Peyer's patch (tissue), 4 donors: Measurements from ENCODE around the gene INTS7. TPM values are rescaled to one million over a fixed set of nuclear protein-coding genes. Genes with fewer than 3 reads are reported as not detected.
"Not testable (repeated sequence)": the region's sequence is repeated elsewhere in the genome, so short reads cannot be mapped to it uniquely, and the experiment has no call there.

Experiments used
- DNase-seq, 3 donors: peaks; one replicate each; pipeline ENCODE4 v3.0.0-alpha.2; 2017 to 2019
- H3K27ac ChIP-seq, 4 donors: fragments of 200-600 bp; sonication (generic); one replicate each; pipeline ENCODE4 v1.5.1; 2016 to 2019
- H3K27me3 ChIP-seq, 2 donors: fragments of 200-600 bp; sonication (generic); one replicate each; pipeline ENCODE4 v1.5.1; 2019
- H3K36me3 ChIP-seq, 3 donors: fragments of 200-600 bp; sonication (generic); one replicate each; pipeline ENCODE4 v1.5.1; 2016 to 2019
- H3K4me1 ChIP-seq, 4 donors: fragments of 200-600 bp; sonication (generic); one replicate each; pipeline ENCODE4 v1.5.1; 2016 to 2019
- H3K4me3 ChIP-seq, 4 donors: fragments of 200-600 bp; sonication (generic); 1 replicate in 3 of 4; 2 replicates in 1 of 4; pipeline ENCODE4 v1.5.1; 2016 to 2019; ENCODE audit warnings: mild to moderate bottlenecking in 1 of 4
- H3K9me3 ChIP-seq, 4 donors: fragments of 200-600 bp; sonication (generic); one replicate each; pipeline ENCODE4 v1.5.1; 2016 to 2019; ENCODE audit warnings: mild to moderate bottlenecking in 1 of 4
- POLR2A ChIP-seq, 2 donors: fragments of 450-650 bp; IDR thresholded peaks; one replicate each; pipeline ENCODE4 v1.5.1; 2017; ENCODE audit warnings: antibody characterized with exemption in 2 of 2, mild to moderate bottlenecking in 2 of 2, moderate library complexity in 2 of 2
- total RNA-seq, 4 donors: library from RNA; depleted of rRNA; stranded (reverse); fragments of >200 nt; gene quantifications; one replicate each; pipeline ENCODE4 v1.1.0, GENCODE V29; 2016
- TF ChIP-seq, protein P1 (sequence below), 6 experiments: fragments of 450-650 bp in 4 of 6; fragments of 200-600 bp in 2 of 6; sonication (generic) in 1 of 6; IDR thresholded peaks; one replicate each; pipeline ENCODE4 v1.5.1; 2017 to 2019; ENCODE audit warnings: antibody characterized with exemption in 6 of 6, mild to moderate bottlenecking in 3 of 6, moderate library complexity in 1 of 6

Gene INTS7
- total RNA-seq, 4 donors from 2014 or later, result 7.7 to 21.5 (median 11.9) TPM

DNA sequence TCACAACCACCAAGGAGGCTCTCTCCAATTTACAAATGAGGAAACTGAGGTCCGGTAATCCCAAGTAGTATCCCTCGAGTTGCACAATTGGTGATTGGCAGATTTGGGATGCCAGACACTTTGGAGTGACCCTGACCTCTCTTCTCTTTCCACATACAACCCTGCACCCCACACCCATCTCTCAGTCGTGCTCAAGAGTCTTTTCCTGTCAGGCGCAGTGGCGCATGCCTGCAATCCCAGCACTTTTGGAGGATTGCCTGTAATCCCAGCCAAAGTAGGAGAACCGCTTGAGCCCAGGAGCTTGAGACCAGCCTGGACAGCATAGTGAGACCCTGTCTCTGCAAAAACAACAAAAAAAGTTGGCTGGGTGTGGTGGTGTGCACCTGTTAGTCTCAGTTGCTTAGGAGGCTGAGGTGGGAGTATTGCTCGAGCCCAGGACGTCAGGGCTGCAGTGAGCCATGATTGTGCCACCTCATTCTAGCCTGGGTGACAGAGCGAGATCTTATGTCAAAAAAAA is 113.7 kb downstream of the INTS7 start:
- DNase-seq, result no peak
- Histone ChIP-seq H3K4me3 (no peak overlapping the region), H3K9me3 (no peaks in the 10 kb centered on the region), H3K4me1 (peaks cover 0 to 14% (median 0%) of the 10 kb centered on the region in 4 donors), H3K27ac (no peak overlapping the region), H3K36me3 (no peaks in the 10 kb centered on the region), H3K27me3 (no peaks in the 10 kb centered on the region)
- TF ChIP-seq, protein P1, sequence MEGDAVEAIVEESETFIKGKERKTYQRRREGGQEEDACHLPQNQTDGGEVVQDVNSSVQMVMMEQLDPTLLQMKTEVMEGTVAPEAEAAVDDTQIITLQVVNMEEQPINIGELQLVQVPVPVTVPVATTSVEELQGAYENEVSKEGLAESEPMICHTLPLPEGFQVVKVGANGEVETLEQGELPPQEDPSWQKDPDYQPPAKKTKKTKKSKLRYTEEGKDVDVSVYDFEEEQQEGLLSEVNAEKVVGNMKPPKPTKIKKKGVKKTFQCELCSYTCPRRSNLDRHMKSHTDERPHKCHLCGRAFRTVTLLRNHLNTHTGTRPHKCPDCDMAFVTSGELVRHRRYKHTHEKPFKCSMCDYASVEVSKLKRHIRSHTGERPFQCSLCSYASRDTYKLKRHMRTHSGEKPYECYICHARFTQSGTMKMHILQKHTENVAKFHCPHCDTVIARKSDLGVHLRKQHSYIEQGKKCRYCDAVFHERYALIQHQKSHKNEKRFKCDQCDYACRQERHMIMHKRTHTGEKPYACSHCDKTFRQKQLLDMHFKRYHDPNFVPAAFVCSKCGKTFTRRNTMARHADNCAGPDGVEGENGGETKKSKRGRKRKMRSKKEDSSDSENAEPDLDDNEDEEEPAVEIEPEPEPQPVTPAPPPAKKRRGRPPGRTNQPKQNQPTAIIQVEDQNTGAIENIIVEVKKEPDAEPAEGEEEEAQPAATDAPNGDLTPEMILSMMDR (IDR thresholded peaks at IDR 0.05), result no peak
- TF ChIP-seq POLR2A (IDR thresholded peaks at IDR 0.05), result no peak

DNA sequence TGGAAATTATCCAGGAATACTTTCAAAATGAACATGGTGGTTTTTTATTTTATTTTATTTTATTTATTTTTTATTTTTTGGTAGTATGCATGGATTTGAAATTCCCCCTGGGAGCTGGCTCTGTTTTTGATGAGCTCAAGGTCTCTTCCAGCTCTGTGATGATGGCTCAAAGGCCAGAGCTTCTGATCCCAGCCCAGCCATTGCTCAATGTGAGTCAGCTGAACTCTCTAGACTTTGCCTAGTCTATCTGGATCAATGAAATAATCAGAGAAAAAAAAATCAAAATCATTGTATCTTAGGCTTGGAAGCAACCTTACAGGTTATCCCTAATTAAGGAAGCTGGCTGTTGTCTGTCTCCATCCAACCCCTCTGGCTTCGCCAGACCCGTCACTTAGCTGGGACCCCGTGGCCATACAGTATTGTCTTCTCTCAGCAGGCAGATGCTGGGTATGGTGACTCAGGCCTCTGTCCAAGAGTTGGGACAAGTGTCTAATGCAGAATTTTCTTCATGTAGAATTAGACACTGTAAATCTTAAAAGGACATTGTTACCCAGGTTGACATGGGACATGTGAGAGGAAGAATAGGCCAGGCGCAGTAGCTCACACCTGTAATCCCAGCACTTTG is 114.6 kb downstream of the INTS7 start:
- Histone ChIP-seq H3K4me1 (peaks cover 0 to 14% (median 0%) of the 10 kb centered on the region in 4 donors), H3K4me3 (no peak overlapping the region), H3K27me3 (no peaks in the 10 kb centered on the region), H3K36me3 (no peaks in the 10 kb centered on the region), H3K27ac (peak overlapping the region in 3 of 4 donors; percentile 44 to 82 (median 49)), H3K9me3 (no peaks in the 10 kb centered on the region)
- TF ChIP-seq, protein P1 (IDR thresholded peaks at IDR 0.05), result no peak
- TF ChIP-seq POLR2A (IDR thresholded peaks at IDR 0.05), result no peak
- peak in 1 of 3 donors; percentile 79 for DNase-seq

DNA sequence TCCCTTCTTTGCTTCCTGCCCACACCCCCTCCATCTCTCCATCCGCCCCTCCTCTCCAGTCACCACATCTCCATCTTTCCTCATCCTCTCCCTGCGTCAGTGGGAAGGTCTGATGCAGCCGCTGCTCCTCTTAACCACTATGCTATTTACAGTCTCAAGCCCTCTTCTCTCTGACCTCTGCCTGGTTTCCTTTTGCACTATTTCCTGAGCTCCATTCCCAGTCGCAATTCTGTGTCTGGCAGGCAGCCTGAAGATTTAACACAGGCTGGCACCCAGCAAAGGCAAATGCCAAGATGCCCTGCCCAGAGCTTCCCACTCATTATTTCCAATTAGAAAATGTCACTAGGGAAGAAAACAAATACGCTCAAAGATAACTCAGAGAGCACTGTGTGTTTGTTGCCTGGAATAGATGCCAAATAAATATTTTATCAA is 115.2 kb downstream of the INTS7 start:
- no peak for TF ChIP-seq POLR2A (IDR thresholded peaks at IDR 0.05)
- TF ChIP-seq, protein P1 (IDR thresholded peaks at IDR 0.05), result no peak
- no peak overlapping the region for H3K4me3 ChIP-seq
- no peaks in the 10 kb centered on the region for H3K36me3 ChIP-seq
- peaks cover 0 to 9% (median 0%) of the 10 kb centered on the region in 4 donors for H3K4me1 ChIP-seq
- DNase-seq, result no peak
- H3K27ac ChIP-seq, result peak overlapping the region in 3 of 4 donors; percentile 44 to 82 (median 49)
- H3K27me3 ChIP-seq, result no peaks in the 10 kb centered on the region
- H3K9me3 ChIP-seq, result no peaks in the 10 kb centered on the region

DNA sequence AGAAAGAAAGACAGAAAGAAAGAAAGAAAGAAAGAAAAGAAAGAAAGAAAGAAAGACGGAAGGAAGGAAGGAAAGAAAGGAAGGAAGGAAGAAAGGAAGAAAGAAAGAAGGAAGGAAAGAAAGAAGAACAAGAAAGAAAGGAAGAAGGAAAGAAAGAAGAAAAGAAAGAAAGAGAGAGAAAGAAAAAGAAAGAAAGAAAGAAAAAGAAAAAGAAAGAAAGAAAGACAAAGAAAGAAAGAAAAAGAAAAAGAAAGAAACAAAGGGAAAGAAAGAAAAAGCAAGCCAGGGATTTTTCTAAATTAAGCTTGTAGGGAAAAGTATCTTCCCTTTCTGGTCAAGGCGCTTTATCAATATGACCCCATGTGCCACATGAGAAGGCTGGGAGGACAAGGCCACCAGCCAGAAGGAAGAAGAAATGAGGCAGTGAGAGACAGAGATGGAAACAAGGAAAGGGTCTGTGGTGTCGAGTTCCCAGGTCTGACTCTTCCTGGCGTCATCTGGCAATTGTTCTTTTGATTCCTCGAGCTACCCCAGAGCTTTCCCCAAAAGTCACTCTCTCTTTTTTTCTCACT is 116.4 kb downstream of the INTS7 start:
- Histone ChIP-seq H3K27me3 (no peaks in the 10 kb centered on the region), H3K4me3 (no peak overlapping the region), H3K36me3 (no peaks in the 10 kb centered on the region), H3K9me3 (no peaks in the 10 kb centered on the region), H3K27ac (peak overlapping the region in 1 of 4 donors; percentile 57), H3K4me1 (peaks cover 0 to 9% (median 0%) of the 10 kb centered on the region in 4 donors)
- no peak for DNase-seq
- no peak for TF ChIP-seq POLR2A (IDR thresholded peaks at IDR 0.05)
- TF ChIP-seq, protein P1 (IDR thresholded peaks at IDR 0.05), result no peak

DNA sequence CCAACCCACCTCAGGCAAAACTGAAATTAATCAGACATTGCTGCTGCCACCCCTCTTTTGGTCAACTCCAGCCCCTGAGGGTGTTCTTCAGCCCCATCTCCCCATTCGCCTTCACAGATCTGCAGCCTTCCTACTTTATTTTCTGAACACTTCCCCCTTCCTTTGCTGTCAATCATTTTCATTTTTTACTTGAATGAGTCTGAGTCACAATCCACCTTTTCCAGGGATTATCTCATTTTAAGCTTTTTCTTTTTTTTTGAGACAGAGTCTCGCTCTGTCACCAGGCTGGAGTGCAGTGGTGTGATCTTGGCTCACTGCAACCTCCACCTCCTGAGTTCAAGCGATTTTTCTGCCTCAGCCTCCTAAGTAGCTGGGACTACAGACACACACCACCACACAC is 118.9 kb downstream of the INTS7 start:
- H3K4me1 ChIP-seq, result peaks cover 0 to 19% (median 0%) of the 10 kb centered on the region in 4 donors
- H3K27ac ChIP-seq, DNase-seq, H3K36me3 ChIP-seq, H3K27me3 ChIP-seq, H3K4me3 ChIP-seq, H3K9me3 ChIP-seq: not testable (repeated sequence)

DNA sequence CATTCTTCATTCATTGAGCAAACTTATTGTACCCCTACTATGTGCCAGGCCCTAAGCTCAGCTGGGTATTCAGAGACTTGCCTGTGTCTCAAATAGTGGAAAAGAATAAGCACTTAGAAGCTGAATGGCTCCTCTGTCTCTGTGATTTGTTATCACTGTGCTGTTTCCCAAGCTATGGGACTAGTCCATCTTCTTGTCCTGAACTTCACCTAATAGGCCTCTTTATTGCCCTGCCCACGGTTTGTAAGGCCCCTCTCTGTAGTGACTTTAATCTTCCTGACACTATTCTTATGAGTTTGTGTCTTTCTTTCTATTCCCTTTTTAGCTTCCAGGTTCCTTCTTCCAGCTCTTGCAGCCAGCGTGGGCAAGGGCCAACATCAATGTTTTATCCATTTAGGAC is 119.4 kb downstream of the INTS7 start:
- H3K27me3 ChIP-seq, result no peaks in the 10 kb centered on the region
- no peak for DNase-seq
- H3K27ac ChIP-seq, result no peak overlapping the region
- no peaks in the 10 kb centered on the region for H3K9me3 ChIP-seq
- H3K4me1 ChIP-seq, result peaks cover 0 to 24% (median 0%) of the 10 kb centered on the region in 4 donors
- no peak for TF ChIP-seq POLR2A (IDR thresholded peaks at IDR 0.05)
- no peaks in the 10 kb centered on the region for H3K36me3 ChIP-seq
- H3K4me3 ChIP-seq, result no peak overlapping the region
